Thoracic aorta (tissue), 2 donors: Measurements from ENCODE around the gene YOD1. TPM values are rescaled to one million over a fixed set of nuclear protein-coding genes. Genes with fewer than 3 reads are reported as not detected.

Source experiments
- ATAC-seq: fragments of 150-250 bp; one replicate; pipeline ENCODE4 v1.8.0; 2017; ENCODE audit warnings: low read depth; ENCODE audit not compliant: insufficient number of reproducible peaks, low FRiP score
- DNase-seq: peaks from one replicate; pipeline ENCODE4 v3.0.0-alpha.2; 2020; ENCODE audit warnings: low spot score
- H3K27ac ChIP-seq, 2 donors: fragments of 200-600 bp; sonication (generic); 1 replicate in 1 of 2; 2 replicates in 1 of 2; pipeline ENCODE4 v1.5.1; 2016; ENCODE audit warnings: mild to moderate bottlenecking in 2 of 2, moderate library complexity in 2 of 2
- H3K27me3 ChIP-seq: fragments of 200-600 bp; sonication (generic); replicated peaks from 2 replicates; pipeline ENCODE4 v1.6.0; 2016; ENCODE audit warnings: mild to moderate bottlenecking; ENCODE audit not compliant: insufficient read depth
- H3K36me3 ChIP-seq: fragments of 200-600 bp; sonication (generic); one replicate; pipeline ENCODE4 v1.5.1; 2016
- H3K4me1 ChIP-seq, 2 donors: fragments of 200-600 bp; sonication (generic); 1 replicate in 1 of 2; 2 replicates in 1 of 2; pipeline versions ENCODE4 v1.5.1 to v1.6.0; 2016; ENCODE audit warnings: low read depth in 2 of 2, mild to moderate bottlenecking in 1 of 2; ENCODE audit not compliant: control insufficient read depth in 1 of 2
- H3K4me3 ChIP-seq: fragments of 200-600 bp; sonication (generic); 2 replicates; pipeline ENCODE4 v1.5.1; 2016; ENCODE audit warnings: mild to moderate bottlenecking
- H3K9me3 ChIP-seq: fragments of 200-600 bp; sonication (generic); 2 replicates; pipeline ENCODE4 v1.5.1; 2016
- CTCF ChIP-seq: fragments of 200-600 bp; sonication (generic); IDR thresholded peaks from one replicate; pipeline ENCODE4 v1.5.1; 2019; ENCODE audit warnings: antibody characterized with exemption
- total RNA-seq, 2 donors: library from RNA; depleted of rRNA; stranded (reverse); fragments of >200 nt; gene quantifications; one replicate each; pipeline versions ENCODE4 v1.1.0 to v1.2.3, GENCODE V29; 2016

Gene YOD1
- total RNA-seq, 2 donors from 2014 or later = 3.8 to 8.4 TPM

DNA sequence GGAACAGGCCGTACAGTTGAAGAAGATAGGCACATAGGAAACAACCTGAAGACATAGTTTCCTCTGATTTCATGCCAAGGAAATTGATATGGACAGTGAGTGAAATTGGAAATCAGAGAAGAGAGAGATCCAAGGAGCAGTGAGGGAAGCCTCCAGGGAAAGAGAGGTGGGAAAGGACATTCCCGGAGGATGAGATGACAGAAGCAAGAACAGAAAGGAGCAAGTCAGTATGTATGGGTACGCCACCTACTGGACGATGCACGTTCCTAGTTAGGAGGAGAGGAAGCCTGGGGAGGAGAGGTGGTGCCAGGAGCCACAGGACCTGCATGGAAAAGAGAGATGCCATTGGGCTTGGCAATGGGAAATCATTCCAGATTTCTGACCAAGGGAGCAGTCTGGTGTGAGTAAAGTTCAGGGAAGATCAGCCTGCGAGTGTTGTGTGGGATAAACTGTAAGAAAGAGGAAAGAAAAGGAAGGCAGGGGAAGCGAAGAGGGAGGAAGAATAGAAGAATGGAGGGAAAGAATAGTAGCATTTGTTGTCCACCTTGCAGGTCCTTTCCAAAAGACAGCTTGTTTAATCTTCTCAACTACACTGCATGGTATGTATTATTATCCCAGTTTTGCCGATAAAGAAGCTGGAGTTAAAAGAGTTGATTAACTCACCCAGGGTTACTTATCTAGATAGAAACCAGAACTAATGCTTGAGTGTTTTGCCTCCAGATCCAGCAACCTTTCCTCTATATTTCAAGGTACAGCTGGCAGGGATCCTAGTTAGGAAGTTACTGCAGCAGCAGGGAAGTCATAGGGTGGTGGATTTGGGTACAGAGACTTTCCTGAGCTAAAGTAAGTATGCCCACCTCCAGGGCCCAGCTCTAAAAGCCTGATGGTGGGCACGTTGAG lies 45.8 kb downstream of the YOD1 start:
- DNase-seq (no peak), ATAC-seq (no peak)
- no peaks in the 10 kb centered on the region for H3K27me3 ChIP-seq
- H3K4me1 ChIP-seq = no peaks in the 10 kb centered on the region
- peak; percentile 33 for TF ChIP-seq CTCF
- H3K4me3 ChIP-seq = no peak overlapping the region
- H3K9me3 ChIP-seq = no peaks in the 10 kb centered on the region
- no peaks in the 10 kb centered on the region for H3K36me3 ChIP-seq
- H3K27ac ChIP-seq = no peak overlapping the region

GRCh38 chr1:207003210-207003609 lies 47.8 kb downstream of the YOD1 start:
- ATAC-seq = no peak

DNA sequence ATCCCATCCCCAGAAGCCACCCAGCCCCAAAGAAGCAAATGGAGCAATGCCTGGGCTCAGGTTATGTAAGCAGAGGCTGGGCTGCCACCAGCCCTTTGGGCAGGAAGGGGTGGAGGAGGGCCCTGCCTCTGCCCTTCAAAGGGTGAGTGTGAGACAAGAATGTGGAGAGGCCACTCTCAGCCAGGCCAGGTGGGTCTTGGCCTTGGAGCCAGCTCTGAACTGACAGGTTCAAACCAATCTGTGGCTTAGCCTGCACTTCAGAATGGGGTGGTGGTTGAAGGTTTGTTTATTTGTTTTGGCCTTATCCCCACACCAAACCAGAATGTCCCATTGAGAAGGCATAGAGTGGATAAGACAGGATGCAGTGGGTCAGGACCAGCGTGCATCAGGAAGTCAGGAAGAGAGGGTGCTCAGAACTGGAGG lies 48.3 kb downstream of the YOD1 start:
- TF ChIP-seq CTCF = no peak
- H3K4me3 ChIP-seq = no peak overlapping the region
- no peak overlapping the region for H3K27ac ChIP-seq
- H3K4me1 ChIP-seq = no peaks in the 10 kb centered on the region
- H3K9me3 ChIP-seq = no peaks in the 10 kb centered on the region
- ATAC-seq = no peak
- H3K36me3 ChIP-seq = no peaks in the 10 kb centered on the region
- no peaks in the 10 kb centered on the region for H3K27me3 ChIP-seq
- no peak for DNase-seq

More at GRCh38 chr1:207003210-207003609, 47.8 kb downstream of the YOD1 start:
- Histone ChIP-seq H3K4me1 (no peaks in the 10 kb centered on the region), H3K9me3 (no peaks in the 10 kb centered on the region), H3K27me3 (no peaks in the 10 kb centered on the region), H3K4me3 (no peak overlapping the region), H3K27ac (no peak overlapping the region), H3K36me3 (no peaks in the 10 kb centered on the region)
- DNase-seq = no peak
- TF ChIP-seq CTCF = no peak

- no peak for ATAC-seq
- no peak overlapping the region for H3K27ac ChIP-seq
- H3K36me3 ChIP-seq = no peaks in the 10 kb centered on the region
- no peak overlapping the region for H3K4me3 ChIP-seq
- DNase-seq = no peak
- no peak for TF ChIP-seq CTCF
- H3K4me1 ChIP-seq = no peaks in the 10 kb centered on the region
- no peaks in the 10 kb centered on the region for H3K27me3 ChIP-seq
- no peaks in the 10 kb centered on the region for H3K9me3 ChIP-seq
Measured at GRCh38 chr1:207001492-207002245, 49.3 kb downstream of the YOD1 start.

- H3K27ac ChIP-seq = no peak overlapping the region
- H3K9me3 ChIP-seq = no peaks in the 10 kb centered on the region
- no peak for TF ChIP-seq CTCF
- no peaks in the 10 kb centered on the region for H3K4me1 ChIP-seq
- DNase-seq = no peak
- ATAC-seq = no peak
- H3K4me3 ChIP-seq = no peak overlapping the region
- no peaks in the 10 kb centered on the region for H3K27me3 ChIP-seq
- no peaks in the 10 kb centered on the region for H3K36me3 ChIP-seq
Measured at GRCh38 chr1:207000651-207001291, 50.2 kb downstream of the YOD1 start.
